Omental fat pad (tissue), 4 donors: ENCODE results near the gene EYA3. TPM values are rescaled to one million over a fixed set of nuclear protein-coding genes. Genes with fewer than 3 reads are reported as not detected.

ENCODE experiments used
- ATAC-seq: fragments of 150-250 bp; one replicate; pipeline ENCODE4 v1.9.1; 2016; ENCODE audit warnings: mild to moderate bottlenecking, moderate library complexity; ENCODE audit not compliant: low FRiP score
- DNase-seq: peaks from one replicate; pipeline ENCODE4 v3.0.0-alpha.2; 2019; ENCODE audit warnings: low spot score
- total RNA-seq, 4 donors: library from RNA; depleted of rRNA; stranded (reverse); fragments of >200 nt; gene quantifications; one replicate each; pipeline ENCODE4 v1.1.0, GENCODE V29; 2016
- TF ChIP-seq, protein P1 (sequence below), 3 donors: fragments of 450-650 bp; IDR thresholded peaks; one replicate each; pipeline ENCODE4 v1.5.1; 2016 to 2017; ENCODE audit warnings: antibody characterized with exemption in 3 of 3, mild to moderate bottlenecking in 3 of 3, moderate library complexity in 2 of 3

The EYA3 gene
- total RNA-seq, 4 donors from 2014 or later, result 7.5 to 19.6 (median 14.6) TPM

DNA sequence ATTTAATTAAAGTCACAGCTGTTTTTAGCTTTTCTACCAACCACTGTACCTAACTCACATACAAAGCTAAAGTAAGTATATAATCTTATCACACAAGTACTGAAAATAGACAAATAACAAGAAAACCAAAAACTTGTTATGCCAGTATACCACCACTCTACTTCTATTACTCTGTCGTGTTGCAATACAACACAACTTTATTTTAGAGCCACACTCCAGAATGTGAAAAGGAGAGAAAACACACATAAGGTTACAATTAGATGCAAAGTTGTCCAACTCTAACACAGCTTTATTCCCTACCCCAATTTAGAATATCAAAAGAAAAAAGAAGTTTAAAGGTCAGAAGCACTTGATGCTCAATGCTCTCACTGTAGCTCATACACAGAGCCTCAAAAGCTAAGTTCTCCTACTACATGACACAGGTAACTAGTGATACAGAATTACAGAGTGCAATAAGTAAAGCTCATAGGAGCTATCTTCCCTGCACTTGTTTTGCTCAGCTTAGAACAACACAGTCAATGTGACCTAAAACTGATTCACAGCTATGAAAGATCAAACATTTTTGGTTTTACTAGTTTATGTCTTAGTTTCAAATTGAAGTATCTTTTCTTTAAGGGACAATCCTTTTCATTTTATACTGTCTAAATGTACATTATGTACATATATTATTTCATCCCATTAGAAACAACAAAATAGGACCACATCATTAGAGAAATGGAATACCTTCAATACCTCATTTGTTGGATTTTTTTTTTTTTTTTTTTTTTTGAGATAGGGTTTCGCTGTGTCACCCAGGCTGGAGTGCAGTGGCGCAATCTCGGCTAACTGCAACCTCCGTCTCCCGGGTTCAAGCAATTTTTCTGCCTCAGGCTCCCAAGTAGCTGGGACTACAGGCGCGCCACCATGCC lies 29.2 kb downstream of the EYA3 start:
- TF ChIP-seq, protein P1, sequence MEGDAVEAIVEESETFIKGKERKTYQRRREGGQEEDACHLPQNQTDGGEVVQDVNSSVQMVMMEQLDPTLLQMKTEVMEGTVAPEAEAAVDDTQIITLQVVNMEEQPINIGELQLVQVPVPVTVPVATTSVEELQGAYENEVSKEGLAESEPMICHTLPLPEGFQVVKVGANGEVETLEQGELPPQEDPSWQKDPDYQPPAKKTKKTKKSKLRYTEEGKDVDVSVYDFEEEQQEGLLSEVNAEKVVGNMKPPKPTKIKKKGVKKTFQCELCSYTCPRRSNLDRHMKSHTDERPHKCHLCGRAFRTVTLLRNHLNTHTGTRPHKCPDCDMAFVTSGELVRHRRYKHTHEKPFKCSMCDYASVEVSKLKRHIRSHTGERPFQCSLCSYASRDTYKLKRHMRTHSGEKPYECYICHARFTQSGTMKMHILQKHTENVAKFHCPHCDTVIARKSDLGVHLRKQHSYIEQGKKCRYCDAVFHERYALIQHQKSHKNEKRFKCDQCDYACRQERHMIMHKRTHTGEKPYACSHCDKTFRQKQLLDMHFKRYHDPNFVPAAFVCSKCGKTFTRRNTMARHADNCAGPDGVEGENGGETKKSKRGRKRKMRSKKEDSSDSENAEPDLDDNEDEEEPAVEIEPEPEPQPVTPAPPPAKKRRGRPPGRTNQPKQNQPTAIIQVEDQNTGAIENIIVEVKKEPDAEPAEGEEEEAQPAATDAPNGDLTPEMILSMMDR (IDR thresholded peaks at IDR 0.05), result no peak
- no peak for ATAC-seq

DNA sequence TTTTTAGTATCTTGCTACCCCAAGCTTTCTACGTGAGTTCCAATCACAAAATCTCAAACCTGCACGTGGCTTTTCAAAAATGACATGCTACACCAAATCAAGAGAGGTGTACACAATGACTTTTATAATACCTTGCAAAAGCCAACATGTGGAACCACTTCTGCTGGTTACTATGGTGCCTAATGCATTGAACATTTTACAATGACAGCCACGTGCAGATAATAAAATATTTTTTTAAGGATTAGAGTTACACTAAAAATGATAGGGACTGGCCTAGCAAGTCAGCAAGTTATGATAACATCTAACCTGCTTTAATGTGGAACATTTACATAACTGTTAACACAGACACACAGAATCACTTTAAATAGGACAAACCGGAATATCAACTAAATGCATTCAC lies 30.2 kb downstream of the EYA3 start:
- TF ChIP-seq, protein P1 (IDR thresholded peaks at IDR 0.05), result no peak
- ATAC-seq (no peak), DNase-seq (no peak)

More for the DNA sequence above, 29.2 kb downstream of the EYA3 start:
- no peak for DNase-seq

DNA sequence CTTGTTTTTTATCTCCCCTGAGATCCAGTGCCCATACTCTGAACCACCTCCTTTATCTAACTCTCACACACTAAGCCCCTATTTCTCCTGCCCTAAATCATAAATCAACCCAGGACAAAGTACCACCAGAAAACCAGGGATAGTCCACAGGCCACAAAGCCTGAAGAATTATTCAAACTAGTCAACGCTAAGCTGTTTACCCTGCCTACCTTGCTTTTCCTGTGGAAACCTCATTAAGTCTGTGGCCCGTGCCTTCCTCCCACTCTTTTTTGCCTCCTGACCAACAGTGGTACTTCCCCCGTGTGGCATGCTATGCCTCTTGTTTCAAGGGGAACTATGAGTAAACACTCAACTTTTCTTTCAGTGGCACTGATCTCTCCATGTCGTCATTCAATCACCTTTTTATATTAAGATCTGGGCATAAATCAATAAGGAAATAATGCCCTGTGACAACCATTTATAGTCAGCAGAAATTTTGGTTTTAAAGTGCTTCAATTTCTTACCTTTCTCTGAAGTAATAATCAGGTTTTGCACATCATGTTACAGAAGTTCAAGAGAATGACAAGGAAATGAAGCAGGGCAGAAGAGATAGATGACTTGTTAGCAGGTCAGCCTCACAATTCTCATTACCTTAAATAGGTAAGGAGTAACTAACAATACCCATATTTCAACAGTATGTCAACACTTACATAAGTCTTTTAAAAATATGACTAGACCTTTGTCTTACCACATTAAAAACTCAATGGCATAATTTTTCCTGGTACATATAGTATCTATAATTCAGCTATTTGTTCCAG lies 32.1 kb downstream of the EYA3 start:
- ATAC-seq (no peak), DNase-seq (no peak)
- TF ChIP-seq, protein P1 (IDR thresholded peaks at IDR 0.05), result no peak

GRCh38 chr1:28050776-28051175 lies 37.6 kb downstream of the EYA3 start:
- DNase-seq, result no peak
- TF ChIP-seq, protein P1 (IDR thresholded peaks at IDR 0.05), result no peak
- no peak for ATAC-seq

DNA sequence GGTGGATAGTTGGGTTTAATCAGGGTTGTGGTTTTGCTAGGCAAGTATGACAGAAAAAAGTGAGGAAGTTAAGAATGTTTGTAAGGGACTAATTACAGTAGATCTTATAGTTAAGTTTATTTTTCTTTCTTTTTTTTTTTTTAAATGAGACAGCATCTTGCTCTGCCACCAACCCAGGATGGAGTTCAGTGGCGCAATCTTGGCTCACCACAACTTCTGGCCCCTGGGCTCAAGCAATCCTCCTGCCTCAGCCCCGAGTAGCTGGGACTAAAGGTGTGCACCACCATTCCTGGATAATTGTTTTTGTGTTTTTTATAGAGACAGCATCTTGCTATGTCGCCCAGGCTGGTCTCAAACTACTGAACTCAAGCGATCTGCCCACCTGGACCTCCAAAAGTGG lies 41.7 kb downstream of the EYA3 start:
- ATAC-seq (no peak), DNase-seq (no peak)
- TF ChIP-seq, protein P1 (IDR thresholded peaks at IDR 0.05), result no peak

- ATAC-seq, result no peak
- TF ChIP-seq, protein P1 (IDR thresholded peaks at IDR 0.05), result no peak
- no peak for DNase-seq
Measured at GRCh38 chr1:28045777-28046176, 42.6 kb downstream of the EYA3 start.
